Measurements from ENCODE around the gene ZNF205. TPM values are rescaled to one million over a fixed set of nuclear protein-coding genes. Genes with fewer than 3 reads are reported as not detected.

Gene ZNF205
- polyA plus RNA-seq, 1 of the 3 experiments (the other 2 are of a cell fraction): 9.7 TPM

DNA sequence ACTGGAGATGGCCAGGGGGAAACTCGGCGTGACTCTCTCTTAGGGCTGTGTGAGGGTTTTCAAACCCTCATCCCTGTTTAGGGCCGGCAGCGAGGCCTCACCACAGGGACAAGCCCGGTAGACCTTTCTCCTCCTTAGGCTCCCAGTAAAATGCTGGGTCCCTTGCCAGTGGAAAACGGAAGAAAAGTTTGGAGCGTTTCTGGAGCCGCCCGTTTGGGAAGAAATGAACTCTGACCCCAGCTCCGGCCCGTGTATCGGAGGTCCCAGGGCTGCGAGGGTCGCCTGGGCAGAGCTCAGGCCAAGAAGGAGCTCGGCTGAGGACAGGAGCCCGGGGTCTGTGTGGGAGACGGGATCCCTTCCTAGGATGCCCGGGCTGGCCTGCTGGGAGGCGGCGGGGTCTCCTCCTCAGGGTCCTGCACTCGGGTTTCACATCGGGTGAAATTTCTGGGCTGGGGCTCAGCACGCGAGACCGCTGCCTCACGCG lies 45.7 kb downstream of the ZNF205 start:
- H3K27ac ChIP-seq (ENCODE audit: low read depth in 2 of 2, low read length in 1 of 2): peak overlapping the region in 1 of 2 experiments; percentile 48; a peak in 1 of 4 replicates
- peak overlapping the region; percentile 67 for H3K9ac ChIP-seq
- peak overlapping the region; percentile 79 for H3K4me2 ChIP-seq
- TF ChIP-seq MEF2A (IDR thresholded peaks at IDR 0.05; ENCODE audit: borderline replicate concordance, low read depth): no peak
- no peak for TF ChIP-seq RFX5 (IDR thresholded peaks at IDR 0.05; ENCODE audit: low read length)
- no peak for TF ChIP-seq TEAD4 (IDR thresholded peaks at IDR 0.05; ENCODE audit: borderline replicate concordance, insufficient read depth)
- no peak for TF ChIP-seq NFIC (IDR thresholded peaks at IDR 0.05; ENCODE audit: borderline replicate concordance)
- TF ChIP-seq, protein P1, sequence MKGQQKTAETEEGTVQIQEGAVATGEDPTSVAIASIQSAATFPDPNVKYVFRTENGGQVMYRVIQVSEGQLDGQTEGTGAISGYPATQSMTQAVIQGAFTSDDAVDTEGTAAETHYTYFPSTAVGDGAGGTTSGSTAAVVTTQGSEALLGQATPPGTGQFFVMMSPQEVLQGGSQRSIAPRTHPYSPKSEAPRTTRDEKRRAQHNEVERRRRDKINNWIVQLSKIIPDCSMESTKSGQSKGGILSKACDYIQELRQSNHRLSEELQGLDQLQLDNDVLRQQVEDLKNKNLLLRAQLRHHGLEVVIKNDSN (IDR thresholded peaks at IDR 0.05; ENCODE audit: borderline replicate concordance, low read depth): no peak
- no peak for TF ChIP-seq USF2 (IDR thresholded peaks at IDR 0.05; ENCODE audit: borderline replicate concordance, low read depth, low read length)
- TF ChIP-seq ELF1 (IDR thresholded peaks at IDR 0.05): no peak
- TF ChIP-seq RXRA (IDR thresholded peaks at IDR 0.05; ENCODE audit: borderline replicate concordance, low read depth): no peak
- TF ChIP-seq JUND (IDR thresholded peaks at IDR 0.05): no peak
- TF ChIP-seq, protein P2, sequence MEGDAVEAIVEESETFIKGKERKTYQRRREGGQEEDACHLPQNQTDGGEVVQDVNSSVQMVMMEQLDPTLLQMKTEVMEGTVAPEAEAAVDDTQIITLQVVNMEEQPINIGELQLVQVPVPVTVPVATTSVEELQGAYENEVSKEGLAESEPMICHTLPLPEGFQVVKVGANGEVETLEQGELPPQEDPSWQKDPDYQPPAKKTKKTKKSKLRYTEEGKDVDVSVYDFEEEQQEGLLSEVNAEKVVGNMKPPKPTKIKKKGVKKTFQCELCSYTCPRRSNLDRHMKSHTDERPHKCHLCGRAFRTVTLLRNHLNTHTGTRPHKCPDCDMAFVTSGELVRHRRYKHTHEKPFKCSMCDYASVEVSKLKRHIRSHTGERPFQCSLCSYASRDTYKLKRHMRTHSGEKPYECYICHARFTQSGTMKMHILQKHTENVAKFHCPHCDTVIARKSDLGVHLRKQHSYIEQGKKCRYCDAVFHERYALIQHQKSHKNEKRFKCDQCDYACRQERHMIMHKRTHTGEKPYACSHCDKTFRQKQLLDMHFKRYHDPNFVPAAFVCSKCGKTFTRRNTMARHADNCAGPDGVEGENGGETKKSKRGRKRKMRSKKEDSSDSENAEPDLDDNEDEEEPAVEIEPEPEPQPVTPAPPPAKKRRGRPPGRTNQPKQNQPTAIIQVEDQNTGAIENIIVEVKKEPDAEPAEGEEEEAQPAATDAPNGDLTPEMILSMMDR (IDR thresholded peaks at IDR 0.05): no peak
- no peak for TF ChIP-seq GABPA (IDR thresholded peaks at IDR 0.05; ENCODE audit: low read depth)
- no peaks in the 10 kb centered on the region; the same call in 1 of the 2 replicates for H4K20me1 ChIP-seq (ENCODE audit: insufficient read depth)
- H3K36me3 ChIP-seq (replicated peaks in 1 of 2; ENCODE audit: control insufficient read depth in 1 of 2, insufficient read depth in 2 of 2, low read length in 1 of 2): no peaks in the 10 kb centered on the region
- peak overlapping the region; percentile 89 for H2AFZ ChIP-seq (ENCODE audit: low read depth)
- 0% methylated on average over 8 of the region's 27 CpGs for WGBS (ENCODE audit: low lambda C conversion rate)
- H3F3A ChIP-seq (replicated peaks; ENCODE audit: insufficient read depth): peaks cover 41% of the 10 kb centered on the region
- H3K27me3 ChIP-seq (ENCODE audit: insufficient read depth): no peaks in the 10 kb centered on the region
- no peaks in the 10 kb centered on the region for H3K9me2 ChIP-seq
- peak overlapping the region; percentile 73 to 76 for H3K4me3 ChIP-seq (ENCODE audit: low read depth in 2 of 2, low read length in 1 of 2)
- no peaks in the 10 kb centered on the region for H3K9me3 ChIP-seq
- no peaks in the 10 kb centered on the region for H3K79me2 ChIP-seq (ENCODE audit: insufficient read depth)
- ChIA-PET CTCF (interaction anchor here (0.8 to 2.1 kb wide), 11 partner anchors 9 to 127 kb away, joined by 3 to 9 read pairs (median 4); partner anchors contain the start of gene ZNF213), POLR2A (interaction anchor here (1.0 kb wide), 1 partner anchor 23 kb away, joined by 4 read pairs; the partner anchor contains the start of gene ZNF213)
- H3K4me1 ChIP-seq (ENCODE audit: control insufficient read depth in 1 of 2, insufficient read depth in 2 of 2, low read depth in 1 of 2, low read length in 1 of 2): peaks cover 0 to 7% of the 10 kb centered on the region in 2 experiments; a peak in 1 of 4 replicates
- peak; percentile 73 for DNase-seq

- Histone ChIP-seq H3K79me2 (ENCODE audit: insufficient read depth) (no peaks in the 10 kb centered on the region), H3K27ac (ENCODE audit: low read depth in 2 of 2, low read length in 1 of 2) (peak overlapping the region; percentile 40 to 78), H3K9me3 (no peaks in the 10 kb centered on the region), H4K20me1 (ENCODE audit: insufficient read depth) (no peaks in the 10 kb centered on the region), H3K4me3 (ENCODE audit: low read depth in 2 of 2, low read length in 1 of 2) (peak overlapping the region; percentile 73 to 76), H3K27me3 (ENCODE audit: insufficient read depth) (no peaks in the 10 kb centered on the region), H3F3A (replicated peaks; ENCODE audit: insufficient read depth) (peaks cover 36% of the 10 kb centered on the region), H3K4me2 (peak overlapping the region; percentile 79), H3K4me1 (ENCODE audit: control insufficient read depth in 1 of 2, insufficient read depth in 2 of 2, low read depth in 1 of 2, low read length in 1 of 2) (peaks cover 0 to 7% of the 10 kb centered on the region in 2 experiments; a peak in 1 of 4 replicates), H3K9me2 (no peaks in the 10 kb centered on the region), H3K36me3 (replicated peaks in 1 of 2; ENCODE audit: control insufficient read depth in 1 of 2, insufficient read depth in 2 of 2, low read length in 1 of 2) (no peaks in the 10 kb centered on the region), H3K9ac (peak overlapping the region; percentile 79), H2AFZ (ENCODE audit: low read depth) (peak overlapping the region; percentile 96)
- CTCF ChIA-PET: interaction anchor here (0.9 to 2.1 kb wide), 9 partner anchors 10 to 127 kb away, joined by 3 to 9 read pairs (median 4); partner anchors contain the start of gene ZNF213
- WGBS (ENCODE audit: low lambda C conversion rate): under 1% methylated on average over 39 of the region's 70 CpGs
- POLR2A ChIA-PET: interaction anchor here (1.0 kb wide), 1 partner anchor 24 kb away, joined by 4 read pairs; the partner anchor contains the start of gene ZNF213
- peak; percentile 93 for DNase-seq
- no peak for TF ChIP-seq FOXJ3 (CRISPR knock-in tag; IDR thresholded peaks at IDR 0.05)
- TF ChIP-seq, protein P3, sequence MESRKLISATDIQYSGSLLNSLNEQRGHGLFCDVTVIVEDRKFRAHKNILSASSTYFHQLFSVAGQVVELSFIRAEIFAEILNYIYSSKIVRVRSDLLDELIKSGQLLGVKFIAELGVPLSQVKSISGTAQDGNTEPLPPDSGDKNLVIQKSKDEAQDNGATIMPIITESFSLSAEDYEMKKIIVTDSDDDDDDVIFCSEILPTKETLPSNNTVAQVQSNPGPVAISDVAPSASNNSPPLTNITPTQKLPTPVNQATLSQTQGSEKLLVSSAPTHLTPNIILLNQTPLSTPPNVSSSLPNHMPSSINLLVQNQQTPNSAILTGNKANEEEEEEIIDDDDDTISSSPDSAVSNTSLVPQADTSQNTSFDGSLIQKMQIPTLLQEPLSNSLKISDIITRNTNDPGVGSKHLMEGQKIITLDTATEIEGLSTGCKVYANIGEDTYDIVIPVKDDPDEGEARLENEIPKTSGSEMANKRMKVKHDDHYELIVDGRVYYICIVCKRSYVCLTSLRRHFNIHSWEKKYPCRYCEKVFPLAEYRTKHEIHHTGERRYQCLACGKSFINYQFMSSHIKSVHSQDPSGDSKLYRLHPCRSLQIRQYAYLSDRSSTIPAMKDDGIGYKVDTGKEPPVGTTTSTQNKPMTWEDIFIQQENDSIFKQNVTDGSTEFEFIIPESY (IDR thresholded peaks at IDR 0.05; ENCODE audit: borderline replicate concordance, low read depth): no peak
- TF ChIP-seq, protein P4, sequence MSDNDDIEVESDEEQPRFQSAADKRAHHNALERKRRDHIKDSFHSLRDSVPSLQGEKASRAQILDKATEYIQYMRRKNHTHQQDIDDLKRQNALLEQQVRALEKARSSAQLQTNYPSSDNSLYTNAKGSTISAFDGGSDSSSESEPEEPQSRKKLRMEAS (IDR thresholded peaks at IDR 0.05; ENCODE audit: low read depth): 0 out of 2 replicates have a peak, but pooled peaks have one; percentile 10
- TF ChIP-seq GABPA (IDR thresholded peaks at IDR 0.05; ENCODE audit: low read depth): no peak
- no peak for TF ChIP-seq JUND (IDR thresholded peaks at IDR 0.05)
- TF ChIP-seq MEF2A (IDR thresholded peaks at IDR 0.05; ENCODE audit: borderline replicate concordance, low read depth): no peak
- no peak for TF ChIP-seq MXI1 (IDR thresholded peaks at IDR 0.05; ENCODE audit: low read depth, low read length)
- peak; percentile 43; the same call in 1 of the 2 replicates for TF ChIP-seq NRF1 (IDR thresholded peaks at IDR 0.05; ENCODE audit: low read depth, low read length)
- TF ChIP-seq TCF12 (IDR thresholded peaks at IDR 0.05): 0 out of 2 replicates have a peak, but pooled peaks have one; percentile 28
- TF ChIP-seq EP300 (IDR thresholded peaks at IDR 0.05; ENCODE audit: borderline replicate concordance in 1 of 2, low read depth in 1 of 2, low read length in 1 of 2): no peak
- TF ChIP-seq ELF1 (IDR thresholded peaks at IDR 0.05): no peak; the same call in 1 of the 2 replicates
- TF ChIP-seq TEAD4 (IDR thresholded peaks at IDR 0.05; ENCODE audit: borderline replicate concordance, insufficient read depth): peak; percentile 76; the same call in 1 of the 2 replicates
- peak; percentile 31; the same call in 1 of the 2 replicates for TF ChIP-seq TAF1 (IDR thresholded peaks at IDR 0.05; ENCODE audit: borderline replicate concordance, low read depth, low read length)
These were observed 46.3 kb downstream of the ZNF205 start for GRCh38 chr16:3158510-3159314.

Measured in SK-N-SH (cell line).